GM19240 (cell line): ENCODE measurements around the gene METTL26.

Experiments used
- DNase-seq: peaks from one replicate; pipeline ENCODE4 v3.0.0; 2011; ENCODE audit warnings: low spot score; ENCODE audit not compliant: insufficient read length

The METTL26 gene

DNA sequence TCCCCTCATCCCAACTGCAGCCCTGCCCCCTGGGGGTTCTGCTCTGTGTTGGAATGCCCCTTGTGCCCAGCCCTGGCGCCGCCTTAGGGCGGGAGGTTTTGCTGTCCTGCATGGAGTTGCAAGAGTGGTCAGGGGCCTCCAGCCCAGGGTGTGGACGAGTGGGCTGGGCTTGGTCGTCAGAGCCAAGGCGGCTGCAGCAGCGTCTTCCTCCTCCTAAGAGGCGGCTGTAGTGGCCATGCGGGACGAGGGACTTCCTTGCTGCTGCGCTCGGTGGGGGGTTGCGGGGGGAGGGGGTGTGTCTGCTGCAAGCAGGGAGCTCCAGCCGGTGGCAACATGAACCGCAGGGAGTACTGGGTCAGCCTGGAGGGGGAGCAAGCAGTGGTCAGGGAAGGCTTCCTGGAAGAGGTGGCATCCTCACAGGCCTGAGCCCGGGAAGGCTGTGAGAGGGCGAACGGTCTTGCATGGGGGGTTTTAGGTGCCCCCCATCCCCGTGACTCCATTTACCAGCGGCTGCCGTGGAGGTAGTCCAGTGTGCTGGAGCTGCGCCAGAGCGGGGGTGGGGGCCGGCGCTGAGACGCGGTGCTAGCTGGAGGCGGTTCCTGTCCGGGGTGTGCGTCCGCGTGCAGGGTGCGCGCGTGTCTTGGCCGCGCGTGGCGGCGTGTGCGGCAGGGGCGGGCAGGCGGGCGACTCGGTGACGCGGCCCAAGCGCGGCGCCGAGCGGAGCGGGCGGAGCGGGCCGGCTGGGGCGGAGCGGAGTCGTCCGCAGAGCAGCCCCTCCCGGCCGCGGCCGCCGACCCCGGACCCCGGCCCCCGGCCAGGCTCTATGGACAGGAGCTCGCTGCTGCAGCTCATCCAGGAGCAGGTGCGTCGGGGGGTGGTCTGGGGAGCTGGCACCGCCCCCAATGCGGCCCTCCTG lies 39.1 kb upstream of the METTL26 start, which contains the start of gene RHBDL1:
TSS of gene RHBDL1 (plus strand) at position 704 of the 916 bp plus-strand sequence. CDS start at position 824, 120 bp downstream.
- no peak for DNase-seq

DNA sequence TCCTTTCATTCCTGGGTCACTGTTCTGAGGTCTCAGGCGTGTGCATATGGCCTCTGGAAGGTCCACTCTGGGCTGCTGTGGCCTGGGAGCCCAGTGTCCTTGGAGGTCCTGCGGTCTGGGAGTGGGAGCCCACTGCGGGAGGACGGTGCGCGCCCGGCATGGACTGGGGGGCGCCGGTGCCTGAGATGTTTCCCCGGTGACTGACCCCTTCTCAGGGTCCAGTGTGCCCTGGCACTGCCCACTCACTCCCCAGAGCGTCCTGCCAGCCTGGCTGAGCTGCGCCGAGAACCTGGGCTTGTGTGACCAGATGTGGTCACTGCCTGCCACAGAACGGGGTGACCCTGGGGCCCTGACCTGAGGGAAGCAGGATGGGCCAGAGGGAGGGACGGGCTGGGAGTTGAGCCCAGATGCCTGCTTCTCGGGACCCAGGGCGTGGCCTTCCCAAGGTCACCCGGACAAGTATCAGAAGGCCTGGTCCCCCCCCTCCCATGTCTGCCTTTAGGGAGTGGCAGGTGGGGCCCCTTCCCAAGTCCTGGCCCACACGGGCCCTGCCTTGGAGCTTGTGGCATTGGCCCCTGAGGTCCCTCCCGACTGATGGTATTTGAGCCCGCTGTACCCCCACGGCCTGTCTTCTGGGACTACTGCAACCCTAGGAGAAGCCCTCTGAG lies 38.2 kb upstream of the METTL26 start:
- no peak for DNase-seq

DNA sequence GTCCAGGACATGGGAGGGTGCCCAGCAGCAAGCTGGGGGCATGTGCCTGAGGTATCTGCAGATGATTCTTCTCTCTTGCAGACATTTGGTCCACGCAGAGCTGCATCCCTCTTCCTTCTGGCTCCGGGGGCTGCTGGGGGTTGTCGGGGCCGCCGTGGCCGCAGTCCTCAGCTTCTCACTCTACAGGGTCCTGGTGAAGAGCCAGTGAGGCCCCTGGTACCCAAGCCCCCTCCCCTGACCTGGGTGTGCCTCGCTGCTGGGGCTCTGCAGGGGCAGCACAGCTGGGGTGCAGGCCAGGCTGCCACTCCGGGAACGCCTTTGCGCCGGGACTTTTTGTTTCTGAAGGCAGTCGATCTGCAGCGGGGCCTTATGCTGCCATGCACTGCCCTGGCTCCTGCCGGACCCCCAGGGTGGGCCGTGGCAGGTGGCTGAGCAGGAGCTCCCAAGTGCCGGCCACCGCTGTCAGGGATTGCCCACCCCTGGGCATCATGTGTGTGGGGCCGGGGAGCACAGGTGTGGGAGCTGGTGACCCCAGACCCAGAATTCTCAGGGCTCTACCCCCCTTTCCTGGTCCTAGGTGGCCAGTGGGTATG lies 37.4 kb upstream of the METTL26 start:
- DNase-seq = no peak

DNA sequence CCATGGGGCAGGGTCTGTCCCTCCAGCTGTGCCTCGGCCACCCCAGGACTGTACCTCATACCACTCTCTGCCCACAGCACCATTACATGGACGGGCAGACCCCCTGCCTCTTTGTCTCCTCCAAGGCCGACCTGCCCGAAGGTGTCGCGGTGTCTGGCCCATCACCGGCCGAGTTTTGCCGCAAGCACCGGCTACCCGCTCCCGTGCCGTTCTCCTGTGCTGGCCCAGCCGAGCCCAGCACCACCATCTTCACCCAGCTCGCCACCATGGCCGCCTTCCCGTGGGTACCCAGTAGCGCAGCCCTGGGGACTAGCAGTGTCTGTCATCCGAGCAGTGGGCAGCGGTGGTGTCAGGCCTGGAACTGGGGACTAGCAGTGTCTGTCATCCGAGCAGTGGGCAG lies 36.7 kb upstream of the METTL26 start:
- DNase-seq = no peak

DNA sequence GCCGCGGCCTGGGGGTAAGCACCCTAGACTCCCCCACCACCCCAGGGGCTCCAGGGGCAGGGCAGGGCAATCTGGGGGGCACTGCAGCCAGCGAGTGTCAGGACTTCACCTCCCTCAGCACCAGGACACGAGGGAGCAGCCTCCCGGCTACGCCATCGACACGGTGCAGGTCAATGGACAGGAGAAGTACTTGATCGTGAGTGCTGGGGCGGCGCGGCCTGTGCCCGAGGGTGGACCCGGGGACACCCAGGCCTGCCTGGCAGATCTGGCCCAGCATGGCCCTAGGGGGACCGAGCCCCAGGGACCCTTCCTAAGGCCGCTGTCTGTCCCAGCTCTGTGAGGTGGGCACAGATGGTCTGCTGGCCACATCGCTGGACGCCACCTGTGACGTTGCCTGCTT lies 36.3 kb upstream of the METTL26 start:
- no peak for DNase-seq

DNA sequence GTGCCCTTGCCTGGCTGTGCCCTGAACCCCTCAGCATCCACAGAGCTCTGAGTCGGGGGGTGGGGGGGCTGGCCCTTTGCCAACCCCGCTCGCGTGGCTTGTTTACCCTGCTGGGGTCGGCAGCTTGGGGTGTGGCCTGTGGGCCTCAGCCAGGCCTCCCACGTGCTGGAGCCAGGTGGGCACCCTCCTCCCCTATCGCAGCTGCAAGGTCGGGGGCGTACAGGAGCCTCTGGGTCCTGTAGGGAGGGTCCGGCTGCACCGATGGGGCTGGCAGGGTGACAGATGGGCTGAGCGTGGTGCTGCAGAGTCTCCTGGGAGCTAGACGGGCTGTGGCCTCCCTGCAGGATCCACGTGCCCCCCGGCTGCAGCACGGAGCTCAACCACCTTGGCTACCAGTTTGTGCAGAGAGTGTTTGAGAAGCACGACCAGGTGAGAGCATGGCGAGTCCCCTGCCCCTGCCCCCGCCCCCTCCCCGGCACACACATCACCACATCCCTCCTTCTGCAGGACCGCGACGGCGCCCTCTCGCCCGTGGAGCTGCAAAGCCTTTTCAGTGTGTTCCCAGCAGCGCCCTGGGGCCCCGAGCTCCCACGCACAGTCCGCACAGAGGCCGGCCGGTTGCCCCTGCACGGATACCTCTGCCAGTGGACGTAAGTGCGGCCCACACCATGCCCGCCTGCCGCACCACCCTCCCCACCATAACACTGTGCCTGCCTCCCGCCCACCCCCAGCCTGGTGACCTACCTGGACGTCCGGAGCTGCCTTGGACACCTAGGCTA lies 35.4 kb upstream of the METTL26 start:
- no peak for DNase-seq

DNA sequence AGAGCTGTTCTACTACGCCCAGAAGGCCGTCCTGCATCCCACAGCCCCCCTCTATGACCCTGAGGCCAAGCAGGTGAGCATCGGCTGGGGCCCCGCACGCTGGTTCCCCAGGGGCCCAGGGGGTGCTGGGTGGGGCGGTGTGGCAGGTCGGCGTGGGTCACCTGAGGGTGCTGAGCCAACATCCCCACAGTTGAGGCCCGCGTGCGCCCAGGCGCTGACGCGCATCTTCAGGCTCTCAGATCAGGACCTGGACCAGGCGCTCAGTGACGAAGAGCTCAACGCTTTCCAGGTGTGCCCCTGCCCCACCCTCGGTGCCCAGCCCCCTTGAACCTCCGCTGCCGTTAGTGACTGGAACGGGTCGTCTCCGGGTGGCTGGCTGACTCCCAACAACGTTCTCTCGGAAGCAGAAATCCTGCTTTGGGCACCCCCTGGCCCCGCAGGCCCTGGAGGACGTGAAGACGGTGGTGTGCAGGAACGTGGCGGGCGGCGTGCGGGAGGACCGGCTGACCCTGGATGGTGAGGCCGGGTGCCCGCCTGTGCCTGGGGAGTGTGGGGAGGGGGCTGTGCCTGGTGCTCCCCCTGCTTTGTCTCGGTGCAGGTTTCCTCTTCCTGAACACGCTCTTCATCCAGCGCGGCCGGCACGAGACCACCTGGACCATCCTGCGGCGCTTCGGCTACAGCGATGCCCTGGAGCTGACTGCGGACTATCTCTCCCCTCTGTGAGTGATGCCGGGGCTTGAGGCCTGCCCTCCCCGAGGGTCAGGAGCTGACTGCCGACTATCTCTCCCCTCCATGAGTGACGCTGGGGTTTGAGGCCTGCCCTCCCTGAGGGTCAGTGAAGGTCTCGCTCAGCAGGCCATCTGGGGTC lies 34.6 kb upstream of the METTL26 start:
- no peak for DNase-seq

DNA sequence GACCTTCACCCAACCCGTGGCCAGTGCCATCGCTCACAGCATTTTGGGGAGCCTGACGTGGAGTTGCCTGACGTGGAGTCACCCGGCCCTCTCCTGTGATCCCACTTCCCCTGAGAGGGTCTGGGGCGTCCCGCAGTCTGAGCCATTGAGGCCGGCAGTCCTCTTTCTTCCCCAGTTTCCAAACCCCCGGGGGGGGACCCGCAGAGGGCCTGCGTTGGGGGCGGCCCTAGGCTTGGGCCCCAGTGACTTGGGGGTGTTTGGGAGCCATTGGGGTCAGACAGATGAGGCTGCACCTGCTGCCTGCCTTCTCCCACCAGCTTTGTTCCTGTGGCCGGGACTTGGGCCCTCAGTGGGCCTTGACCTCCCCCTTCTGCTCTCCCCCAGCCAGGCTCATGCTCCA lies 33.6 kb upstream of the METTL26 start:
- no peak for DNase-seq

DNA sequence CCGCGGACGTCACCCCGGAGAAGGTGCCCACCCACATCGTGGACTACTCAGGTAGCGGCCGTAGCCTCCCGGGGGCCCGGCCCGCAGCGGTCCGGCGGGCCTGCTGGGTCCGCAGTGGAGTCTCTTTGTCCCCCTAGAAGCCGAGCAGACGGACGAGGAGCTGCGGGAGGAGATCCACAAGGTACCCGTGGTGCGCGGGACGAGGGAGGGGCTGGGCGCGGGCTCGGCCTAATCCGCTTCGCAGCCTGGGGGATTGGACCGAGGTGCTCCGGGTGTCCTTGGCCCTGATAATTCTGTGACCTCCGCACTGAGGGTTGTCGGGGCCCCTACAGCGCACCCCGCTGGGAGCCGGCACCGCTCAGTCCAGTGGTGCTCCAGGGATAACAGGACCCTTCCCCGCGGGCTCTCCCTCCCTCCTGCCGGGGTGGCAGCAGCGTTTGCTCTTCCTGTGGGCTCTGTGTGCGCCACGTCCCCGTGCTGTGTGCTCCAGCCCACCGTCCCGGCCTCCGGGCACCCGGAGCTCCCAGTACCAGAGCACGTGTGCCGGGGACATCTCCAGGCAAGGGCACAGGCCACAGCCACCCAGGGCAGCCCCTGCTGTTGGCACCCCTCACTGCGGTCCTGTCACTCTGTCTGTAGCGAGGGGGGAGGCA lies 32.5 kb upstream of the METTL26 start:
- DNase-seq = no peak

DNA sequence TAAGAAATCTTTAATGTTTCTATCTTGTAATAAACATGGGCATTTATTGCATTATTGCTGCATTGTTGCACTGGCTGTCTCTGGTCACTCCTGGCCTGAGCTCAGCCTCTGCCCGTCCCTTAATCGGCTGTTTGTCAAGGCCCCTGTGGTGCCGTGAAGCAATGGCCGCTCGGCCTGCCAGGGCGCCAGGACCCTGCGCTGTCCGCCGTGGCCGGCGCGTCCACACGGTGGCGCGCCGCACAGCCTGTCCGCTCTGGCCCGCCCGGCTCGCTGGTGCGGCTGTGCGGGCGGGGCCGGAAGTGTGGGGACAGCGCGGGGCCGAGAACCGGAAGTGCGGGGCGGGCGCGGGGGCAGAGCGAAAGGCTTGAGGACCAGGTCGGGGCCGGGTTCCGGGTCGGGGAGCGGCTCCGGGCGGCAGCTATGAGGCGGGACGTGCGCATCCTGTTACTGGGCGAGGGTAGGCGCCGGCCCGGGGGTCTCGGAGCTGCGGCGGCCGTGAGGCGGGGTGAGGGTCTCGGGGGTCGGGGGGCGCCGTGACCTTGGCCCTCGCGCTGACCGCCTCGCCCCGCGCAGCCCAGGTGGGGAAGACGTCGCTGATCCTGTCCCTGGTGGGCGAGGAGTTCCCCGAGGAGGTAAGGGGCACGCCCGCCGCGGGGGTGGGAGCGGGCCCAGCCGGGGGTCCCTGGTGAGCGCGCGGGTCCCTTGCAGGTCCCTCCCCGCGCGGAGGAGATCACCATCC lies 31.8 kb upstream of the METTL26 start, which contains the start of gene RHOT2:
TSS of gene RHOT2 (plus strand) at position 353 of the 739 bp plus-strand sequence. CDS start at position 421, 68 bp downstream.
- DNase-seq = peak; percentile 89

DNA sequence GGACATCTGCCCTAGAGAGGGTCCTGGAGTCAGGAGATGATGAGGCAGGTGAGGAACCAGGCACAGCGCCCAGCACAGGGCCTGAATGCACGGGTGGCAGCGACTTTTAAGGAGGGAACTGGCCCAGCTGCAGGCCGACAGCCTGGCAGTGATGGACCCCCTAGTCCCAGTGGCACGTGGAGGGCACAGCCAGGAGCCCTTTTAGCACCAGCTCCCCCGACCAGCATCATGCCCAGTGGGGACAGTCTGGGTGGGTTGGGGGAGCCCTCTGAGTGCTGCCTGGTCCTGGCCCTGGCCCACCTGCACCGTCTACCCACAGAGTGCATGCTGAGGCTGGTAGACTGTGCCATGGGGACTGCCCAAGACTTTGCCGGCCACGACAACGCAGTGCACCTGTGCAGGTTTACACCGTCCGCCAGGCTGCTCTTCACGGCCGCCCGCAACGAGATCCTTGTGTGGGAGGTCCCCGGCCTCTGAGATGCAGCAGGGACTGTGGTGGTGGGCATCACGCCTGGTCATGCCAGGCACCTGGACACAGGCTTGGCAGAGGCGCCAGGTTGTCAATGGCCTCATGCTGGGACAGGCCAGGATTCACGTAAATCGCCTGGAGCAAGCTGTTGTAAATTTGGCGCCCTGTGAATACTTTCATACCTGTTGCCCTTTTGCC lies 31.1 kb upstream of the METTL26 start:
- no peak for DNase-seq

DNA sequence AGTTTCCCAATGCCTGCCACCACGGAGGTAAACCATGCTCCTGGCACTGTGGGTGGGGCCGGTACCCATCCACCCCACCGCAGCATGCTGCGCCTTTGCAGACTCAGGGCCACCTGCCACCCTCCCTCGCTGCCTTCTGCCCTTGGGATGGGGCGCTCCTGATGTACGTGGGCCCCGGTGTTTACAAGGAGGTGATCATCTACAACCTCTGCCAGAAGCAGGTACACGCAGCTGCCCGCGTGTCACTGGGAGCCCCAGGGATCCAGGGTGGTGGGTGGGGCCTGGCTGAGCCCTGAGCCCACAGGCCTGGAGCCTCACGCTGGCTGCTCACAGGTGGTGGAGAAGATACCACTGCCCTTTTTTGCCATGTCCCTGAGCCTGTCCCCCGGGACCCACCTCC lies 30.5 kb upstream of the METTL26 start:
- no peak for DNase-seq

DNA sequence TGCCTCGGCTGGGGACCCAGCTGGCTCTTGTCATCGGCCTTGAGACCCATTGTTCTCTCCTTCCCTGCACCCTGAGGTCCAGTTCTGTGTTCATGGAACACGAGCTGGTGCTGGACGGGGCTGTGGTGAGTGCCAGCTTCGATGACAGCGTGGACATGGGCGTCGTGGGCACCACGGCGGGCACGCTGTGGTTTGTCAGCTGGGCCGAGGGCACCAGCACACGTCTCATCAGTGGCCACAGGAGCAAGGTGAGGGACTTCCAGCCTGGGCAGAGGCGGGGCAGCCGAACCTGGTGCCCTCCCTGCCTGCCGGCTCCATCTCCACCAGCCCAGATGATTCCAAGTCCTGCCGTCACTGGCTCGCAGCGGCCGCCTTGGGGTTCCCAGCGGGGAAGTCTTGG lies 26.5 kb upstream of the METTL26 start:
- no peak for DNase-seq

DNA sequence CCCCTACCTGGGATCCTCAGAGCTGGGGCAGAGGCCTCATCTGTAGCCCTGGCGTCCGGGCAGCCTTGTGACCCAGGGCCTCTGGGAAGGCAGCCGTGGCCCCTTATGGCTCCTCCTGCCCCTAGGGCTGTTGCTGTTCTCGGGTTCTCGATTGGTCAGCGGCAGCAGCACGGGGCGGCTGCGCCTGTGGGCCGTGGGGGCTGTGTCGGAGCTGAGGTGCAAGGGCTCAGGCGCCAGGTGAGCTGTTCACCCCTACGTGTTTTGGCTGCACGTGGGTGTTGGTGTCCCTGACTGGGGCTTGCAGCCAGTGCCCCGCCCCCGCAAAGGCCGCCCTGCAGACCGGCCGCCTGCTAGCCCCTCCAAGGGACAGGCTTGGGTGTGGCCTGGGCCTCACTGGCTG lies 26.0 kb upstream of the METTL26 start:
- DNase-seq = no peak

DNA sequence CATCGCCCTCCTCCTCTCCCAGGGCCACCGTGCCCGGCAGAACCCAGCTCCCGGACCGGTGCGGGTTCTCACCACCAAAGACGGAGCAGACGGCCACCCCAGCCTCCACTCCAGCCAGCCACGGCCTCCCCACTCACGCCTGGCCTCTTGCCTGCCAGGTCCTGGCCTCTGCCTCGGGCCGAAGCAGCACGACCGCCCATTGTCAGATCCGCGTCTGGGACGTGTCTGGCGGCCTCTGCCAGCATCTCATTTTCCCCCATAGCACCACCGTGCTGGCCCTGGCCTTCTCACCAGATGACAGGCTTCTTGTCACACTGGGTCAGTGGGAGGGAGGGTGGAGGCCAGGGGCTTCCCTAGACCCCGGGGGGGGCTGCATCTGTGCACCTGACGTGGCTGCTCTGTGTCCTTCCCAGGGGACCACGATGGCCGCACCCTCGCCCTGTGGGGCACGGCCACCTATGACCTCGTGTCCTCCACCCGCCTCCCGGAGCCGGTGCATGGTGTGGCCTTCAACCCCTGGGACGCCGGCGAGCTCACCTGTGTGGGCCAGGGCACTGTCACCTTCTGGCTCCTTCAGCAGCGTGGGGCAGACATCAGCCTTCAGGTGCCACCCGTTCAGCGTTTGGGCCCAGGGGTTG lies 25.2 kb upstream of the METTL26 start:
- no peak for DNase-seq

DNA sequence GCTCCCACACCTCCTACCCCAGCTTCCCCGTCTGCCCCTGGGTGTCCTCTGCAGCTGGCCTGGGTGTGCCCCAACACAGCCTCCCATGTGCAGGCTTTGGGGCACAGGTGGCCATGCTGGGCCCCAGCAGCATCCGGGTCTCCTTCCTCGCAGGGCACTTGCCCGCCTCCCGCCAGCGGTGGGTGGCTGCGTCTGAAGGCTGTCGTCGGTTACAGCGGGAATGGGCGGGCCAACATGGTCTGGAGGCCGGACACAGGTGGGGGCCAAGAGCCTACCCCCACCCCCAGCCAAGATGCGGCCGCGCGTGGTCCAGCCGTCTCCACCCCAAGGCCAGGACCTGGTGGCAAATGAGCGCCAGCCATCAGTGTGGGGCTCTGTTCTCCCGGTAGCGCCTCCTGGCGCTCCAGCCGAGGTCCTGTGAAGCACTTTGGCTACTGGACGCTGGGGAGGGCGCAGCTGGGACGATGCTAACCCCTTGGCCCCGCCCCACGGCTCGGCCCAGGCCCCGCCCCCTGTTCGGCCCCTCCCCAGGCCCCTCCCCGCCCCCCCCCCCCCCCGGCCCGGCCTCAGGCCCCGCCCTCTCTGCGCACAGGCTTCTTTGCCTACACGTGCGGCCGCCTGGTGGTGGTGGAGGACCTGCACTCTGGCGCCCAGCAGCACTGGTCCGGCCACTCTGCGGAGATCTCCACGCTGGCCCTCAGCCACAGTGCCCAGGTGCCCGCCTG lies 24.5 kb upstream of the METTL26 start:
- peak; percentile 89 for DNase-seq

DNA sequence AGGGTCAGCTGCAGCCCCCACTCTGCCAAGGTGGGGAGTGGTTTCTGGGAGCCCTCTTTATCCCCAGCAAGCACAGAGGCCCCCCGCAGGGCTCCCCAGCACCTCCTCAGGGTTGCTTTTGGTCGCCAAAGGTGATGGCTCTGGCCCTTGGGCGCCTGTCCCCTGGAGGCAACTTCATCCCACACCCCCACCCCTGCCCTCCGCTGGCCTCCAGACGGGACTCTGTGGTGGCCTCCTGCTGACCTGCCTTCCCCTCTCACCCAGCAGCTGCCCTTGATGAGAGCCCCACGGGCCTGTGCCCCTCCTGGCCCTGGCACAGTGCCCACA lies 24.0 kb upstream of the METTL26 start:
- no peak for DNase-seq

DNA sequence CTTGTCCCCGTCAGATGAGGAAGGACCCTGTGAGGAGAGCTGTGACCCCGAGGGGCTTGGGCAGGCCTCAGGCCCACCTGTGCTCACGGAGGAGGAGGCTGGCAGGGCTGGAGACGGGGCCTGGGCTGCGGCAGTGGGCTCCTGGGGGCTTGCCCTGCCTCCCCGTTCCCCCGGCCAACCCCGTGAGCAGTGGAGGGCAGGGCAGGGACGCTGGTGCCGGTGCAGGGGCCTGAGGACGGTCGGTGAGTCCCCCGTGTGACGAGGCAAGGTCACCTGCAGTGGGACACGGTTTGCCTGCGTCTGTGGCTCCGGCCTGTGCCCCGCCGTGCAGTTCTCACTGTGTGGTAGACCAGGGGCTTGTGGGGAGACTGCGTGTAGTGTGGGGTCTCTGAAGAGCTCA lies 23.5 kb upstream of the METTL26 start:
- DNase-seq = no peak
